ENCODE results near the gene GLYAT. TPM values are rescaled to one million over a fixed set of nuclear protein-coding genes. Genes with fewer than 3 reads are reported as not detected.

Gene GLYAT
- total RNA-seq, 1 donor from 2014 or later, result not detected

- TF ChIP-seq CTCF (IDR thresholded peaks at IDR 0.05), result no peak
- intact Hi-C loops (cut with DNase I), result no loop called here
- Histone ChIP-seq H3K36me3 (no peaks in the 10 kb centered on the region), H3K4me1 (no peaks in the 10 kb centered on the region), H3K27ac (no peak overlapping the region), H3K4me3 (no peak overlapping the region), H3K27me3 (no peaks in the 10 kb centered on the region), H3K9me3 (no peaks in the 10 kb centered on the region)
- no peak for DNase-seq (ENCODE audit: low spot score in 2 of 2)
These were observed 59.6 kb downstream of the GLYAT start for GRCh38 chr11:58671983-58672633.

GRCh38 chr11:58659910-58660570 lies 71.7 kb downstream of the GLYAT start:
- no peak for TF ChIP-seq CTCF (IDR thresholded peaks at IDR 0.05)
- no peak for DNase-seq (ENCODE audit: low spot score in 2 of 2)
- intact Hi-C loops (cut with DNase I), result no loop called here
- H3K36me3 ChIP-seq, result no peaks in the 10 kb centered on the region
- no peaks in the 10 kb centered on the region for H3K27me3 ChIP-seq
- no peaks in the 10 kb centered on the region for H3K4me1 ChIP-seq
- H3K9me3 ChIP-seq, result no peaks in the 10 kb centered on the region
- no peak overlapping the region for H3K4me3 ChIP-seq
- no peak overlapping the region for H3K27ac ChIP-seq

DNA sequence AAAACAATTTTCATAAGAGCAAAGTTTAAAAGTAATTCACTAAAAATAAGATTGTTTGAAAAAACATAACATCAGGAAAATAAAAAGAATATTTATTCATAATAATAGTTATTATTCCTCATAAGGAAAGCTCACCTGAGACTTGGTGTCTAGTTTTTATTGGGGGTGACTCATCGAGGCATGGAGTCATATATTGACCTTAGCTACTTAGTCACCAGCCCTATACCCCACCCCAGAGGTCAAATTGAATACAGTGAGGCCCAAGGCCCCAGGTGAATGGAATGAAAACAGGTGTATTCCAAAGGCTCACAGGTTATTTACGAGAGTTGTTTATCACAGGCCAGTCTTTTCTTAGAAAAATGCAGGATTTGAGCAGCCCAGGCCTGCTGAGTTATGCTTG lies 72.3 kb downstream of the GLYAT start:
- intact Hi-C loops (cut with DNase I), result no loop called here
- no peak overlapping the region for H3K4me3 ChIP-seq

More for the DNA sequence above, 72.3 kb downstream of the GLYAT start:
- DNase-seq (ENCODE audit: low spot score in 2 of 2), result no peak
- Histone ChIP-seq H3K27ac (no peak overlapping the region), H3K36me3 (no peaks in the 10 kb centered on the region), H3K9me3 (no peaks in the 10 kb centered on the region), H3K4me1 (no peaks in the 10 kb centered on the region), H3K27me3 (no peaks in the 10 kb centered on the region)
- no peak for TF ChIP-seq CTCF (IDR thresholded peaks at IDR 0.05)

Other genes starting within 250 kb of the GLYAT start
- not detected for gene OR5B21, start 223.8 kb downstream of the GLYAT start, total RNA-seq
- gene LPXN, start 156.1 kb downstream of the GLYAT start, total RNA-seq, result 2.1 TPM
- 32.5 TPM for gene ZFP91, start 152.9 kb downstream of the GLYAT start, total RNA-seq
- gene CNTF, start 109.3 kb downstream of the GLYAT start, total RNA-seq, result 1.9 TPM
- not detected for gene GLYATL2, start 112.8 kb upstream of the GLYAT start, total RNA-seq
- gene GLYATL1, start 207.5 kb upstream of the GLYAT start, total RNA-seq, result 8.6 TPM